ENCODE results near the gene TRIM4.

GRCh38 chr7:99894738-99895137 is 24.6 kb downstream of the TRIM4 start:
- TF ChIP-seq, protein P1, sequence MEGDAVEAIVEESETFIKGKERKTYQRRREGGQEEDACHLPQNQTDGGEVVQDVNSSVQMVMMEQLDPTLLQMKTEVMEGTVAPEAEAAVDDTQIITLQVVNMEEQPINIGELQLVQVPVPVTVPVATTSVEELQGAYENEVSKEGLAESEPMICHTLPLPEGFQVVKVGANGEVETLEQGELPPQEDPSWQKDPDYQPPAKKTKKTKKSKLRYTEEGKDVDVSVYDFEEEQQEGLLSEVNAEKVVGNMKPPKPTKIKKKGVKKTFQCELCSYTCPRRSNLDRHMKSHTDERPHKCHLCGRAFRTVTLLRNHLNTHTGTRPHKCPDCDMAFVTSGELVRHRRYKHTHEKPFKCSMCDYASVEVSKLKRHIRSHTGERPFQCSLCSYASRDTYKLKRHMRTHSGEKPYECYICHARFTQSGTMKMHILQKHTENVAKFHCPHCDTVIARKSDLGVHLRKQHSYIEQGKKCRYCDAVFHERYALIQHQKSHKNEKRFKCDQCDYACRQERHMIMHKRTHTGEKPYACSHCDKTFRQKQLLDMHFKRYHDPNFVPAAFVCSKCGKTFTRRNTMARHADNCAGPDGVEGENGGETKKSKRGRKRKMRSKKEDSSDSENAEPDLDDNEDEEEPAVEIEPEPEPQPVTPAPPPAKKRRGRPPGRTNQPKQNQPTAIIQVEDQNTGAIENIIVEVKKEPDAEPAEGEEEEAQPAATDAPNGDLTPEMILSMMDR (IDR thresholded peaks at IDR 0.05; ENCODE audit: insufficient read depth, low read length, poor library complexity, severe bottlenecking): no peak
- TF ChIP-seq EZH2phosphoT487 (conservative IDR thresholded peaks at IDR 0.05; ENCODE audit: low read length): no peak
